ENCODE measurements around the gene PARVB. TPM values are rescaled to one million over a fixed set of nuclear protein-coding genes. Genes with fewer than 3 reads are reported as not detected.

PARVB gene
- polyA plus RNA-seq, 1 experiment: 49.5 TPM

DNA sequence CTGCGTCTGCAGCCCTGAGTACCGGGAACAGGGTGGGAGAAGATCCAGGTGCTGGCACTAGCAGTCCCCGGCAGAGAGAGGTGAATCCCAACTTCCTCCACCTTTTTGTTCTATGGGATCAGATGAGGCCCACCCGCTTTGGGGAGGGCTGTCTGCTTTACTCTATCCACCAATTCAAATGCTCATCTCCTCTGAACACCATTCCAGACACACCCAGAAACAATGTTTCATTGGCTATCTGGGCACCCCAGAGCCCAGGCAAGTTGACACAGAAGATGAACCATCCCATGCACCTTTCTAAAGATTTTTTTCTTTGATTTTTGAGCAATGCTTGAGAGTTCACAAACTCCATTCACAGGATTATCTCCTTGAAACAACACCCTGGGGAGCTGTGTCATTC is 78.0 kb downstream of the PARVB start:
- H3K9me3 ChIP-seq (ENCODE audit: control insufficient read depth, insufficient read depth, low read length): no peaks in the 10 kb centered on the region
- no peak for DNase-seq (ENCODE audit: low read depth, low spot score)
- no peak overlapping the region for H3K27ac ChIP-seq (ENCODE audit: low read depth, low read length)
- no peaks in the 10 kb centered on the region for H3K27me3 ChIP-seq (ENCODE audit: control insufficient read depth, insufficient read depth, low read length)
- ChIA-PET CTCF (no interaction called here), POLR2A (no interaction called here)
- TF ChIP-seq, protein P1, sequence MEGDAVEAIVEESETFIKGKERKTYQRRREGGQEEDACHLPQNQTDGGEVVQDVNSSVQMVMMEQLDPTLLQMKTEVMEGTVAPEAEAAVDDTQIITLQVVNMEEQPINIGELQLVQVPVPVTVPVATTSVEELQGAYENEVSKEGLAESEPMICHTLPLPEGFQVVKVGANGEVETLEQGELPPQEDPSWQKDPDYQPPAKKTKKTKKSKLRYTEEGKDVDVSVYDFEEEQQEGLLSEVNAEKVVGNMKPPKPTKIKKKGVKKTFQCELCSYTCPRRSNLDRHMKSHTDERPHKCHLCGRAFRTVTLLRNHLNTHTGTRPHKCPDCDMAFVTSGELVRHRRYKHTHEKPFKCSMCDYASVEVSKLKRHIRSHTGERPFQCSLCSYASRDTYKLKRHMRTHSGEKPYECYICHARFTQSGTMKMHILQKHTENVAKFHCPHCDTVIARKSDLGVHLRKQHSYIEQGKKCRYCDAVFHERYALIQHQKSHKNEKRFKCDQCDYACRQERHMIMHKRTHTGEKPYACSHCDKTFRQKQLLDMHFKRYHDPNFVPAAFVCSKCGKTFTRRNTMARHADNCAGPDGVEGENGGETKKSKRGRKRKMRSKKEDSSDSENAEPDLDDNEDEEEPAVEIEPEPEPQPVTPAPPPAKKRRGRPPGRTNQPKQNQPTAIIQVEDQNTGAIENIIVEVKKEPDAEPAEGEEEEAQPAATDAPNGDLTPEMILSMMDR (IDR thresholded peaks at IDR 0.05; ENCODE audit: low read depth, low read length): no peak
- H3K4me3 ChIP-seq (ENCODE audit: low read depth, low read length): no peak overlapping the region

DNA sequence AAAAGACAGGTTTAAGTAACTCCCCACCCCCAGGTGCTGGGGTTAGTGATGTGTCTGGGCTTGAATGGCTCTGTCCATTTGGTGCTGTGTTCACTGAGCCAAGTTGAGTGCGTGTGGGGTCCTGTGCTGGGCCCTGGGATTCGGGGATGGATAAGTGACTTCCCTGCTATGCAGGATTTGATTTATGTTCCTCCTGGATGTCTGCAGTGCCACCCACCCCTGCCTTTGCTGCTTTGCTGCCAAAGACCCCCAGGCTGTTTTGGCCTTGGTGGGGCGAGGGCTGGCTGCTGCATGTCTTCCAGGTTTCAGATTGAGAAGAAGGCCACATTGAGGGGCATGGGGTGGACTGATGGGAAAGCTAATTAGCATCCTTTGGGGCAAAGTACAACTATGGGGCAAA is 78.8 kb downstream of the PARVB start:
- H3K27ac ChIP-seq (ENCODE audit: low read depth, low read length): no peak overlapping the region
- no peak for DNase-seq (ENCODE audit: low read depth, low spot score)
- ChIA-PET POLR2A (no interaction called here), CTCF (interaction anchor here (1.0 kb wide), 1 partner anchor 21 kb away, joined by 3 read pairs; no protein-coding TSS in a partner anchor)
- H3K4me3 ChIP-seq (ENCODE audit: low read depth, low read length): no peak overlapping the region
- no peaks in the 10 kb centered on the region for H3K27me3 ChIP-seq (ENCODE audit: control insufficient read depth, insufficient read depth, low read length)
- TF ChIP-seq, protein P1 (IDR thresholded peaks at IDR 0.05; ENCODE audit: low read depth, low read length): no peak
- H3K9me3 ChIP-seq (ENCODE audit: control insufficient read depth, insufficient read depth, low read length): no peaks in the 10 kb centered on the region

DNA sequence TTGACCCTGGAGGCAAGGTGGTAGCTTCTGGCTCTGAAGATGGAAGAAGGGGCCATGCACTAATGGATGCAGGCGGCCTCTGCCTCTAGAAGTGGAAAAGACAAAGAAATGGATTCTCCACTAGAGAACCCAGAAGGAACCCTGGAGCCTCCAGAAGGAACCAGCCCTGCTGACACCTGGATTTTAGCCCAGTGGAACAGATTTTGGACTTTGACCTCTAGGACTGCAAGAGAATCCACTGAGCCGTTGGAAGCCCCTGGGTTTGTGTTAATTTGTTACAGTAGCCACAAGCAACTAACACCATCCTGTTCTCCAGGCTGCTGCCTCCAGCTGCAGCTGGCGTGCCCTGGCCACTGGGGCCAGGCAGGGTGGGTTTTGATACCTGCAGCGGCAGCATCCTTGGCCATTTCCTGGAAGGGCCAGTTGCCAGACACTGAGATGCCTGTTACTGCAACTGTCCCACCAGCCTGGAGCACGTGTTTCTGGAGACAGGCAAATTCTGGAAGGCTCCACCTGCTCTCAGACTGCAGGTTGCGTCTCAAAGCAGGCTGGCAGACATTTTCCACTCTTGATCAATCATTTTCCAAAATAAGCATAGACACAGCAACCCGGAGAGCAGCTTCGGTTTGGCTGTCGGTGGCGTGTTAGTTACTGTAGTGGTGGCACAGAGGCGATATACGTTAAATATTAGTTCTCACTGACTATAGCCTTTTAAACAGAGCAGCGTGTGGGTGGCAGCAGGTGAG is 79.8 kb downstream of the PARVB start:
- Histone ChIP-seq H3K9me3 (ENCODE audit: control insufficient read depth, insufficient read depth, low read length) (no peaks in the 10 kb centered on the region), H3K27ac (ENCODE audit: low read depth, low read length) (no peak overlapping the region), H3K4me3 (ENCODE audit: low read depth, low read length) (no peak overlapping the region), H3K27me3 (ENCODE audit: control insufficient read depth, insufficient read depth, low read length) (no peaks in the 10 kb centered on the region)
- POLR2A ChIA-PET: no interaction called here
- CTCF ChIA-PET: interaction anchor here (0.6 to 1.0 kb wide), 3 partner anchors 23 to 252 kb away, joined by 3 read pairs; no protein-coding TSS in a partner anchor
- no peak for DNase-seq (ENCODE audit: low read depth, low spot score)
- TF ChIP-seq, protein P1 (IDR thresholded peaks at IDR 0.05; ENCODE audit: low read depth, low read length): no peak

DNA sequence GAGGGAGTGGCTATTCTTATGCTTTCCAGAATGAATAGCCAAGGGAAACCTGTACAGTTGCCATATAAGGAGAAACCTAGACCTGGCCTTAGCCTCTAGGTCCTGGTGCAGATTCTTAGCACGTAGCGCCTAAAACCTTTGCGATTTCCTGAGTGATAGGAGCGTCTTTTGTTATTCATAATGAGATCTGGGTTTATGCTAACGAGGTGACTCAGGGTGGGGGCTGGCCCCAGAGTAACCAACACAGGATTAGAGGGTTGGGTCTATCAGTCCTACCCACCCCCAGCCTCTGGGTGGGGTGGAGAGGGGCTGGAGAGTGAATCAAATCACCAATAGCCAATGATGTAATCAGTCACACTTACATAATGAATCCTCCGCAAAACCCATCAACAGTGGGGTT is 83.2 kb downstream of the PARVB start:
- TF ChIP-seq, protein P1 (IDR thresholded peaks at IDR 0.05; ENCODE audit: low read depth, low read length): no peak
- CTCF ChIA-PET: no interaction called here
- Histone ChIP-seq H3K27me3 (ENCODE audit: control insufficient read depth, insufficient read depth, low read length) (no peaks in the 10 kb centered on the region), H3K27ac (ENCODE audit: low read depth, low read length) (no peak overlapping the region), H3K4me3 (ENCODE audit: low read depth, low read length) (no peak overlapping the region), H3K9me3 (ENCODE audit: control insufficient read depth, insufficient read depth, low read length) (no peaks in the 10 kb centered on the region)
- DNase-seq (ENCODE audit: low read depth, low spot score): no peak
- POLR2A ChIA-PET: no interaction called here

DNA sequence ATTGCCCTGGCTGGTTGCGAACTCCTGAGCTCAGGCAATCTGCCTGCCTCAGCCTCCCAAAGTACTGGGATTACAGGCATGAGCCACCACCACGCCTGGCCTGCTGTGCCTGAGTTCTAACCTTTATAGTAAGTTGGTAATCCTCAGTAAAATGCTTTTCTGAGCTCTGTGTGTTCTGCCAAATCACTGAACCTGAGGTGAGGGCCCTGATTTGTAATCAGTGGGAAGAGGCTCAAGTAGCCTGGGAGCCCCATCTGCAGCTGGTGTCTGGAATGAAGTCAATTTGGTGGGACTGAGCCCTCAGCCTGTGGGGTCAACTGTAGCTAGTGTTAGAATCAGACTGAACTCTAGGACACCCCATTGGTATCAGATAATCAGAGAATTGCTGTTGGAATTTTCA is 84.0 kb downstream of the PARVB start:
- no peaks in the 10 kb centered on the region for H3K27me3 ChIP-seq (ENCODE audit: control insufficient read depth, insufficient read depth, low read length)
- ChIA-PET POLR2A (no interaction called here), CTCF (no interaction called here)
- H3K27ac ChIP-seq (ENCODE audit: low read depth, low read length): no peak overlapping the region
- TF ChIP-seq, protein P1 (IDR thresholded peaks at IDR 0.05; ENCODE audit: low read depth, low read length): no peak
- no peaks in the 10 kb centered on the region for H3K9me3 ChIP-seq (ENCODE audit: control insufficient read depth, insufficient read depth, low read length)
- no peak for DNase-seq (ENCODE audit: low read depth, low spot score)
- no peak overlapping the region for H3K4me3 ChIP-seq (ENCODE audit: low read depth, low read length)

Data from AG04450 (cell line).